ENCODE measurements around the gene PRKCA. TPM values are rescaled to one million over a fixed set of nuclear protein-coding genes. Genes with fewer than 3 reads are reported as not detected.

PRKCA gene
- total RNA-seq, 1 donor from 2014 or later = 2.2 TPM

- H3K4me1 Mint-ChIP-seq = no peaks in the 10 kb centered on the region
- H3K27me3 Mint-ChIP-seq = no peaks in the 10 kb centered on the region
- H3K27ac Mint-ChIP-seq = no peak overlapping the region
- POLR2A ChIA-PET = no interaction called here
- no peak for ATAC-seq (ENCODE audit: low read depth)
- TF ChIP-seq, protein P1, sequence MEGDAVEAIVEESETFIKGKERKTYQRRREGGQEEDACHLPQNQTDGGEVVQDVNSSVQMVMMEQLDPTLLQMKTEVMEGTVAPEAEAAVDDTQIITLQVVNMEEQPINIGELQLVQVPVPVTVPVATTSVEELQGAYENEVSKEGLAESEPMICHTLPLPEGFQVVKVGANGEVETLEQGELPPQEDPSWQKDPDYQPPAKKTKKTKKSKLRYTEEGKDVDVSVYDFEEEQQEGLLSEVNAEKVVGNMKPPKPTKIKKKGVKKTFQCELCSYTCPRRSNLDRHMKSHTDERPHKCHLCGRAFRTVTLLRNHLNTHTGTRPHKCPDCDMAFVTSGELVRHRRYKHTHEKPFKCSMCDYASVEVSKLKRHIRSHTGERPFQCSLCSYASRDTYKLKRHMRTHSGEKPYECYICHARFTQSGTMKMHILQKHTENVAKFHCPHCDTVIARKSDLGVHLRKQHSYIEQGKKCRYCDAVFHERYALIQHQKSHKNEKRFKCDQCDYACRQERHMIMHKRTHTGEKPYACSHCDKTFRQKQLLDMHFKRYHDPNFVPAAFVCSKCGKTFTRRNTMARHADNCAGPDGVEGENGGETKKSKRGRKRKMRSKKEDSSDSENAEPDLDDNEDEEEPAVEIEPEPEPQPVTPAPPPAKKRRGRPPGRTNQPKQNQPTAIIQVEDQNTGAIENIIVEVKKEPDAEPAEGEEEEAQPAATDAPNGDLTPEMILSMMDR (IDR thresholded peaks at IDR 0.05) = no peak
- H3K36me3 Mint-ChIP-seq (ENCODE audit: low read depth) = no peaks in the 10 kb centered on the region
- CTCF ChIA-PET = no interaction called here
- intact Hi-C loops (cut with micrococcal nuclease) = no loop called here
- no peak for DNase-seq
- no peaks in the 10 kb centered on the region for H3K9me3 Mint-ChIP-seq
- H3K4me3 Mint-ChIP-seq = no peak overlapping the region
These were observed 207.5 kb downstream of the PRKCA start for GRCh38 chr17:66509926-66510325.

GRCh38 chr17:66511135-66511534 is 208.7 kb downstream of the PRKCA start:
- H3K27ac Mint-ChIP-seq = no peak overlapping the region
- intact Hi-C loops (cut with micrococcal nuclease) = no loop called here
- no peaks in the 10 kb centered on the region for H3K36me3 Mint-ChIP-seq (ENCODE audit: low read depth)
- POLR2A ChIA-PET = no interaction called here
- TF ChIP-seq, protein P1 (IDR thresholded peaks at IDR 0.05) = no peak
- no peaks in the 10 kb centered on the region for H3K27me3 Mint-ChIP-seq
- CTCF ChIA-PET = no interaction called here
- no peaks in the 10 kb centered on the region for H3K4me1 Mint-ChIP-seq
- no peak overlapping the region for H3K4me3 Mint-ChIP-seq
- ATAC-seq (ENCODE audit: low read depth) (no peak), DNase-seq (no peak)
- H3K9me3 Mint-ChIP-seq = no peaks in the 10 kb centered on the region

DNA sequence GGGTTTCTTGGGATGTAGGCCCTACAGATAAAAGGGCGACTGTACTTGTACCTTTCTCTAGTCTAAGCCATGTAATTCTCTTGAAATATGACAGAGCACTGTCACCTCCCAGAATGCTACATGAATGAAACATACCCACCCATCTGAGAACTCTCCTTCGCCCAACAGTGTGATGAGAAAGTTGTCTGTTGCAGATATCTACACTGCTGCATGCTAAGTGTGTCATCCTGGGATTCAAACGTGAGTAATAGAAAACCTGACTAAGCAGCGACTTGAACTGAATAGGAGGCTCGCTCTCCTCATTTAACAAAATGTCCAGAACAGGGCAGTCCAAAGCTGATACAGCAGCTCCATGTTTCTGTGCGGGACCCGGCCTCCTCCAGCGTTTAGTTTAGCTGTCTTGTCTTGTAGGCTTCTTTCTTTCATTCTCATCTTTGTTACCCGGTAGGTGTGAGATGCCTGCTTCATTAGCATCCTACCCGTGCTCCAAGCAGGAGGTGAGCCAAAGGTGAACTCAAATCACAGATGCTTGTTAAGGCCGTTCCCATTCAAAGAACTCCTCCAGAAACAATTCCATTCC is 211.9 kb downstream of the PRKCA start:
- DNase-seq (no peak), ATAC-seq (ENCODE audit: low read depth) (no peak)
- TF ChIP-seq, protein P1 (IDR thresholded peaks at IDR 0.05) = no peak
- Mint-ChIP-seq H3K27me3 (no peaks in the 10 kb centered on the region), H3K4me1 (no peaks in the 10 kb centered on the region), H3K4me3 (no peak overlapping the region), H3K9me3 (no peaks in the 10 kb centered on the region), H3K36me3 (ENCODE audit: low read depth) (no peaks in the 10 kb centered on the region), H3K27ac (no peak overlapping the region)
- ChIA-PET CTCF (no interaction called here), POLR2A (no interaction called here)
- intact Hi-C loops (cut with micrococcal nuclease) = no loop called here

DNA sequence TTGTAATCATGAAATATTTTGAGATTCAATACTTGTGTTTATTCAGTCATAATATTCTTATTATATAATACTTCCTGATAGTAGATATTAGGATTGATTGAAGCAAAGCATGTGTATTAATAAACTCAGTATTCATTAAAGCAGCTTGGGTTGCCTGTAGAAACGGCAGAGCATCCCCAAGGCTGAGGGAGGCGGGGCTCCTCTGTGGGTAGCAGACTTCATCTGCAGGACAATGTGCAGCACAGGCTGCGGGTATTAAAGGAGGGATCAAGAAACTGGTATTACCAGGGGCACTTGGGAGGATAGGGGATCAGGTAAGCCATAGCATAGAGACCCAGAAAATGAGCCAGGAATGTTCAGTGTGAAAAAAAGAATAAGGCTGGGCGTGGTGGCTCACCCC is 213.6 kb downstream of the PRKCA start:
- ChIA-PET CTCF (no interaction called here), POLR2A (no interaction called here)
- H3K36me3 Mint-ChIP-seq (ENCODE audit: low read depth) = no peaks in the 10 kb centered on the region
- TF ChIP-seq, protein P1 (IDR thresholded peaks at IDR 0.05) = no peak
- ATAC-seq (ENCODE audit: low read depth) (no peak), DNase-seq (no peak)
- H3K27me3 Mint-ChIP-seq = no peaks in the 10 kb centered on the region
- no peak overlapping the region for H3K4me3 Mint-ChIP-seq
- intact Hi-C loops (cut with micrococcal nuclease) = no loop called here
- H3K9me3 Mint-ChIP-seq = no peaks in the 10 kb centered on the region
- no peaks in the 10 kb centered on the region for H3K4me1 Mint-ChIP-seq
- H3K27ac Mint-ChIP-seq = no peak overlapping the region

DNA sequence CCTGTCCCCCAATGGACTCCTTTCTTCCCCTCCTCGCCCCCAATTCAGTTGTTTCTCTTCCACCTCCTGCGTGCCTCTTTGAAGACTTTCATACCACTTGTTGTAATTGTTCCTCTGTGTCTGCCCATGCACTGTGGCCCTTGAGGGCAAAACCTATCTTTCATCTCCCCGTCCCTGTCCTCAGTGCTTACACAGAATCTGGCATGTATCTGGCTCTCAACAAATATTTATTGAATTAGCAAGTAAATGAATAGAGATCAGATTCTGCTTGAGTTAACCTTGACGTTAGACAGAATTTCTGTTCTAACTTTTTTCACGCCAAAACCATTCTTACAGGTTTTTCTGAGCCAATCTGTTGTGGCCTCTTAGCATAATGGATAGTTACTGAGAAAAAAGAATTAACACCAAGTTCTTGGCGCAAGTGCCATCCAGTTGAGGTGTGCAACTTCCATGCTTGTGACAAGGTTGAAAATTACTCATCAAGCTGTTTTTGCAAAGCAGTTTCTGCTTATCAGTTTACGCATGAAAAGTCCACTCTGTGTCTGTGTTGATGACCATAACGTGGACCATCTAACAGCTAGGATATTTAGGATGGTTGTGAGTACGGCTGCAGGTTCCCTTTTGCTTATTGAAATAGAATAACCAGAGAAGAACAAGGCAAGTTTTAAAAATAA is 215.1 kb downstream of the PRKCA start:
- POLR2A ChIA-PET = no interaction called here
- CTCF ChIA-PET = no interaction called here
- H3K36me3 Mint-ChIP-seq (ENCODE audit: low read depth) = no peaks in the 10 kb centered on the region
- TF ChIP-seq, protein P1 (IDR thresholded peaks at IDR 0.05) = no peak
- H3K4me3 Mint-ChIP-seq = no peak overlapping the region
- H3K4me1 Mint-ChIP-seq = no peaks in the 10 kb centered on the region
- DNase-seq (no peak), ATAC-seq (ENCODE audit: low read depth) (no peak)
- H3K27ac Mint-ChIP-seq = no peak overlapping the region
- no peaks in the 10 kb centered on the region for H3K27me3 Mint-ChIP-seq
- H3K9me3 Mint-ChIP-seq = no peaks in the 10 kb centered on the region
- intact Hi-C loops (cut with micrococcal nuclease) = no loop called here
